HG03469 (cell line): ENCODE results near the gene ZNF627.
"Not testable (repeated sequence)": the region's sequence is repeated elsewhere in the genome, so short reads cannot be mapped to it uniquely, and the experiment has no call there.

Source experiments
- ATAC-seq: cut with Tn5 transposase; IDR thresholded peaks from one replicate; pipeline ENCODE4 v1.9.1; 2021; ENCODE audit warnings: mild to moderate bottlenecking, moderate library complexity, moderate number of reproducible peaks; ENCODE audit not compliant: unreplicated experiment

Gene ZNF627

DNA sequence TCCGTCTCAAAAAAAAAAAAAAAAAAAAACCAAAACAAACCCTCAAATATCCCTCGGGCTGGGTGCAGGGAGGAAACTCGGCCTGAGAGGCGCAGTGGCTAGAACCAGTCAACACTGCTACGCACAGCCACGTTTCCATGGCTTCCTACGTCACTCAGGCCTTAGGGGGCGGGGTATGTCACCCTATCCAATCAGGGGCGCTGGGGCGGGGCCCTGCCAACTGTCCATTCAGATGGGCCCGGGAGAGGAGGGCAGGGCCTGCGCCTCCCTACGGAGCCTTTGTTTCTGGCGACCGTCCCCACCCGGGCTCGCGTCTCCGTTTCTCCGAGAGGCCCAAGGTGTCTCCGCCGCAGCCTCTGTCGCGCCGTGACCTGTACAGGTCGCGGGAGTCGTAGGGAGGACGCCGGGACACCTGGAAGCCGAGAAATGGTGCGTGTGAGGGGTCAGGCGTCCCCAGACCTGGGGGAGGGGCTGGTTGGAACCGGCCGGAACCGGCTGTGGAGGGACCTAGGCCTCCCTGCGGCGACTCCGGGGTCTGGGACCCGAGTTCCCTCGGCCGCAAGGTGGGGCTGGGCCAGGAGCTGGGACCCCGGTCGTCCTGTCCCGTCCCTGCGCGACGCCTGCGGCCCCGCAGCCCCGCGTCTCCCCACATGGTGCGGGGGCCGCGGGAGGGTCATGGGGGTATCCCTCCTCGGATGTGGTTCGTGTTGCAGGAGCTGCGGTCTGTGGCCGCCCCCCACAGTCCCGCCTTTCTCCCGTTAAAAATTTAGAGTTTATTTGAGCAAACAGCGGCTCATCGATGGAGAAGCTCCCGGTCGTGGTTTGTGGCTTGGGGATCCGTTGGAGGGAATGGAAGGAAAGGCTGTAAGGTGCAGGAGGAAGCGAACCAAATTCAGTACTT is at the start of gene ZNF627:
Gene ZNF627 (plus strand): TSS at position 282 of the 901 bp plus-strand sequence. CDS start 145 bp downstream, at position 427.
- peak; percentile 92 for ATAC-seq

DNA sequence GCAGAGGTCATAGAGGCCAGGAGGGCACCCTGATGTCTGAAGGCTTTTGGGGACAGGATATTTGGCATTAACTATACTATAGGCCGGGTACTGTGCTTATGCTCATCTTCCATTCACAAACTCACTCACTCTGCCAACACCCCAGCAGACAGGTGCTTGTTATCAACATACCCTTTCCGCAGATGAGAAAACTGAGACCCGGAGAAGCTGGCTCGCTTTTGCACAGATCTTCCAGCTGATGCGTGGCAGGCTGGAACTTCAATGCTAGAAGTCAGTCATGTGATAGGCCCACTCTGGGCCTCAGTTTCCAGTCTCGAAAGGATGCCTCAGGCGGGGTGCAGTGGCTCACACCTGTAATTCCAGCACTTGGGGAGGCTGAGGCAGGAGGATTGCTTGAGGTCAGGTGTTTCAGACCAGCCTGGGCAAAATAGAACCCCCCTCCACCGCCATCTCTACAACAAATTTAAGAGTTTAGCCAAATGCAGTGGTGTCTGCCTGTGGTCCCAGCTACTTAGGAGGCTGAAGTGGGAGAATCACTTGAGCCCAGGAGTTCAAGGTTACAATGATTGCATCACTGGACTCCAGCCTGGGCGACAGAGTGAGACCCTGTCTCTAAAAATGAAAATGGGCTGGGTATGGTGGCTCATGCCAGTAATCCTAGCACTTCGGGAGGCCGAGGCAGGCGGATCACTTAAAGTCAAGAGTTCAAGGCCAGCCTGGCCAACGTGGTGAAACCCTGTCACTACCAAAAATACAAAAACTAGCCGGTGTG is 49.2 kb upstream of the ZNF627 start:
- no peak for ATAC-seq

DNA sequence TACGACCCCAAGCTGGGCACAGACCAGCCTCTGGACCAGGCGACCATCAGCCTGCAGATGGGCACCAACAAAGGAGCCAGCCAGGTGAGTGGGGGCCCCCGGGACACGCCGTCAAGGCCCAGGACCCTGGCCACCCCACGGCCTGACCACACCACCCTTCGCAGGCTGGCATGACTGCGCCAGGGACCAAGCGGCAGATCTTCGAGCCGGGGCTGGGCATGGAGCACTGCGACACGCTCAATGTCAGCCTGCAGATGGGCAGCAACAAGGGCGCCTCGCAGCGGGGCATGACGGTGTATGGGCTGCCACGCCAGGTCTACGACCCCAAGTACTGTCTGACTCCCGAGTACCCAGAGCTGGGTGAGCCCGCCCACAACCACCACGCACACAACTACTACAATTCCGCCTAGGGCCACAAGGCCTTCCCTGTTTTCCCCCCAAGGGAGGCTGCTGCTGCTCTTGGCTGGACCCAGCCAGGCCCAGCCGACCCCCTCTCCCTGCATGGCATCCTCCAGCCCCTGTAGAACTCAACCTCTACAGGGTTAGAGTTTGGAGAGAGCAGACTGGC is 47.8 kb upstream of the ZNF627 start:
- no peak for ATAC-seq

DNA sequence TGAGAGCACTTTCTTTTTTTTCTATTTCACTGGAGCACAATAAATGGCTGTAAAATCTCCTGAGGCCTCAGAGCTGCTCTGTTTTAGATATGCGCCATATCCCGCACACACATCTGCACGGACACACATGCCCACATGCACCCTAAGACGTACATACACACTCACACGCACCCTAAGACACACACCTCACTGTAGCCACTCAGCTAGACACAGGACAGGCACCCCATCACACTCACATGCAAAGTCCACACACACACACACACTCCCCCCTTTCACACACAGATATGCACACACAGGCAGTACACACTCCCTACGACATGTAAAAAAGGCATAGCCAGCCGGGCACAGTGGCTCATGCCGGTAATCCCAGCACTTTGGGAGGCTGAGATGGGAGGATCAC is 47.0 kb upstream of the ZNF627 start:
- ATAC-seq = no peak

- ATAC-seq = no peak
Observed at GRCh38 chr19:11551603-11552235, 45.6 kb upstream of the ZNF627 start.

GRCh38 chr19:11552666-11553372 is 44.5 kb upstream of the ZNF627 start:
- no peak for ATAC-seq

DNA sequence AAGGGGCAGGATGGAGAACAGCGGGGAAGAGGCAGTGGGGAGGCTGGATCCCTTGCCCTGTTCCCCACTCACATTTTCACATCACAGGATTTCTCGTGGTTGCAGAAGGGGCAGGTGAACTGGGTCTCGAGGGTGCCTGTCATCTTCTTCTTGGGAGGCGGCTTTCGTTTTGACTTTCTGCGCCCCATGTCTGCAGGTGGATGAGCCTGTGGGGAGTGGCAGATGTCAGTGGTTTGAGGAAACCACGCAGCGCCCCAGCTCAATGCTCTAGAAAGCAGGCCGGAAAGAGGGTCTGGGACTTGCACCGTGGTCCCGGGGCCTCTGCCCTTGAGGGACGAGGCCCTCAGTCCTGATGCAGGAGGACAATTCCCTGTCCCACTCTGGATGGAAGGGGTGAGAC is 43.1 kb upstream of the ZNF627 start:
- no peak for ATAC-seq

GRCh38 chr19:11555246-11555645 is 42.0 kb upstream of the ZNF627 start:
- ATAC-seq = no peak

GRCh38 chr19:11556634-11557420 is 40.5 kb upstream of the ZNF627 start:
- ATAC-seq = no peak

DNA sequence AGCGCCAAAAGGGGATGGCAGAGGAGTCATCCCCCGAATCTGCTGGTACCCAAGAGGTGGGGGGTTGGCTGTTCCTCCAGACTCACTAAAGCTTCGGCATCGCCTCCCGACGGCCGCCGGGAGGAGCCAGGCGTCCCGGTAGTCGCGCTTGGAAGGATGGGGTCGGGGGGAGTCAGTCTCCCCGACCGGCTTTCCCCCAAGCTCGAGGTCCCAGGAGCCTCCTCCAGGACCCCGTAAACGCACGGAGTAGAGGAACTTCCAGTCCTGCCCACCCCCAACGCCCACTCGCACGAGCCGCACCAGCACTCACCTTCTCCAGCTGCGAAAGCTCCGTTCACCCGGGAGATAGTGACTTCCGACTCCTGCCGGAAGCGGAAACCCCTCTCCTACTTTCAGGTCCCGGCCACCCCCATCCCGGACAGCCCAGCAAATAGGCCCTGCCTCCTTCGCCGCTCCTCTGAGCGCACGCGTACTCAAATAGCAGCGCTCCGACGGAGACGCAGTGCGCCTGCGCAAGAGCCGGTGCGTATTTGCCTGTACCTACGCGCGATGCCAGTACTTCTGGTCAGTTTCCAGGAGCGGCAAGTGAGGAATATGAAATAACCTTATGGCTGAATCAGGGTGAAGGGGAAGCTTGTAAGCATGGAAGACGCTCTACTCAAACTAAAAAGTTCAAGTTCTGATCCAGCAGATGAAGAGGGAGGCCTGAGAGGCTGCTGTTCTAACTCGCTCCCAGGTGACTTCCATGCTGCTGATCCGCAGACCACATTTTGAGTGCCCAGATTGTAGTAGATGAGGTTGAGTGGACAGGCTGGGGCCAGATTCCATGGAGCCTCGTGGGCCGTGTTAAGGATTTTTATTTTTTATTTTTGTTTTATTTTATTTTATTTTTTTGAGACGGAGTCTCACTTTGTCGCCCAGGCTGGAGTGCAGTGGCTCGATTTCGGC is 38.1 kb upstream of the ZNF627 start, which contains the start of gene ELOF1:
Gene ELOF1 (minus strand): TSS at position 350 of the 948 bp plus-strand sequence. CDS start 4,883 bp downstream, outside the sequence.
- ATAC-seq = peak; percentile 51

DNA sequence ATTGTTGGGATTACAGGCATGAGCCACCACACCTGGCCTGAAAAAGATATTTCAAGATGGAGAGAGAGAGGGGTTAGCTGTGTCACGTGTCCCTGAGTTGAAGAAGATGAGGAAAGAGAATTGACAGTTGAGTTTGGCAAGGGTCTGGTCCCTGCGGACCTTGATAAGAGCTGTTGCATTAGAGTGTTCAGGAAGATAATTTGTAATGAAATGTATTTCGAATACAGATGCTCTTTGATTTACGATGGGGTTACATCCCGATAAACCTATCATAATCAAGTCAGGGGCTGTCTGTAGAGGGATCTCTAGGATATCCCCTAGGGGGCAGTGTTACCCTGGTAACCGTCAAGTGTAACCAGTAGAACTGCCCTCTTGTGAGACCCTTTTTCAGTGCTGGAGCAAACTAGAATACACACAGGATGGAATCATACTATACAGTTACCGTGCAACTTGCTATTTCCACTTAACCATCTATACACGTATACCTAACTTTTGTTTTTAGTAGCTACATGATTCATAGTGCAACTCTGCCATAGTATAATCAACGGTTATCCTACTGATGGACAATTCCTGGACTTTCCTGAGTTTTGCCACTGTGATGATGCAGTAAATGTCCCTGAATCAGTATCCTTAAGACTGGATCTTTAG is 36.8 kb upstream of the ZNF627 start:
- no peak for ATAC-seq

GRCh38 chr19:11563532-11563931 is 33.8 kb upstream of the ZNF627 start:
- ATAC-seq = no peak

- ATAC-seq = not testable (repeated sequence)
Observed at GRCh38 chr19:11564082-11564807, 33.0 kb upstream of the ZNF627 start.

- not testable (repeated sequence) for ATAC-seq
Observed at GRCh38 chr19:11565649-11565980, 31.7 kb upstream of the ZNF627 start.

- ATAC-seq = no peak
Observed at GRCh38 chr19:11566164-11566563, 31.1 kb upstream of the ZNF627 start.

- ATAC-seq = no peak
Observed at GRCh38 chr19:11570039-11570462, 27.2 kb upstream of the ZNF627 start.

- not testable (repeated sequence) for ATAC-seq
Observed at GRCh38 chr19:11573354-11573753, 23.9 kb upstream of the ZNF627 start.
